ENCODE results near the gene TENT4B. TPM values are rescaled to one million over a fixed set of nuclear protein-coding genes. Genes with fewer than 3 reads are reported as not detected.

TENT4B gene
- total RNA-seq, 1 experiment from 2014 or later, result 16.9 TPM

DNA sequence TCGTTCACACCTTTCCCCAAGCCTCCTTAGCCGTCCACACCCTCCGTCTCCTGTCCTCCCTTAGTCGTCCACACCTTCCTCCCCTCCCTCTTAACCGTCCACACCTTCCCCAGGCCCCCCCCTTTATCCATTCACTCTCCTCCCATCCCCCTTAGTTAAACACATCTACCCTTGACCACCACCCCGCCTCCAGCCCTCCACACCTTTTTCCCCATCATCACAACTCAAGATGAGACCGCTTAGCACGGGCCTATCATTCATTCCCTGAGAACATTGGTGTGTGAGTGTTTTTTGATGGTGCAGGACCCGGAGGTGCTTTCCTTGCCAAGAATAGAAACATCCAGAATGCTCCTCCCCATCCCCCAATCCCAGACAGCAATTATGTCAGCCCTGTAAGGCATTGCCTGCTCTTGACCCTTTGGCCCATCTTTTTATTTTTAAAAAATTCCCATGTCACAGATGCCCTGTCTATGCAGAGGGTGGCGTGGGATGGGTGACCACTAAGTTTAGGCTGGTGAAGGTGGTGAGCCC is 1.4 kb downstream of the TENT4B start:
- peaks cover 15 to 25% of the 10 kb centered on the region in 2 experiments for H3K4me1 ChIP-seq (ENCODE audit: control insufficient read depth in 1 of 2, insufficient read depth in 2 of 2, low read length in 2 of 2)
- ATAC-seq (no peak), DNase-seq (ENCODE audit: low read depth, low spot score) (no peak)
- peak overlapping the region; percentile 66; the same call in 1 of the 2 replicates for H3K27ac ChIP-seq (ENCODE audit: low read depth, low read length)
- no peaks in the 10 kb centered on the region for H3K27me3 ChIP-seq (ENCODE audit: insufficient read depth, low read length)
- H3K79me2 ChIP-seq (ENCODE audit: insufficient read depth, low read length), result peaks cover 55% of the 10 kb centered on the region
- intact Hi-C loops (cut with micrococcal nuclease), result no loop called here
- TF ChIP-seq CEBPB (IDR thresholded peaks at IDR 0.05; ENCODE audit: low read depth), result no peak
- TF ChIP-seq ZFX (IDR thresholded peaks at IDR 0.05), result no peak
- peak overlapping the region; percentile 98 for H3K4me2 ChIP-seq (ENCODE audit: low read length)
- H3K4me3 ChIP-seq (replicated peaks in 1 of 2; ENCODE audit: low read depth in 1 of 2, low read length in 2 of 2), result peak overlapping the region; percentile 71 to 85
- ChIA-PET RAD21 (ENCODE audit: low non-redundant PET in 1 of 2, low total read pairs in 2 of 2, uncharacterized antibody in 2 of 2, unreplicated experiment in 2 of 2) (no interaction called here), CTCF (no interaction called here), POLR2A (no interaction called here)
- no TSS peak for BruUV-seq (replicated peaks)
- H3K9me2 ChIP-seq (ENCODE audit: insufficient read depth), result no peaks in the 10 kb centered on the region
- H3K9ac ChIP-seq (ENCODE audit: low read length), result peak overlapping the region; percentile 80
- H4K20me1 ChIP-seq (ENCODE audit: insufficient read depth), result no peaks in the 10 kb centered on the region
- H3K36me3 ChIP-seq (ENCODE audit: control insufficient read depth in 1 of 2, insufficient read depth in 2 of 2, low read length in 2 of 2), result no peaks in the 10 kb centered on the region; a peak in 1 of 4 replicates
- no peak overlapping the region for H2AFZ ChIP-seq (ENCODE audit: low read depth, low read length, poor library complexity, severe bottlenecking)
- no peaks in the 10 kb centered on the region for H3K9me3 ChIP-seq (ENCODE audit: control insufficient read depth in 1 of 2, insufficient read depth in 1 of 2, low read depth in 1 of 2, low read length in 2 of 2)

DNA sequence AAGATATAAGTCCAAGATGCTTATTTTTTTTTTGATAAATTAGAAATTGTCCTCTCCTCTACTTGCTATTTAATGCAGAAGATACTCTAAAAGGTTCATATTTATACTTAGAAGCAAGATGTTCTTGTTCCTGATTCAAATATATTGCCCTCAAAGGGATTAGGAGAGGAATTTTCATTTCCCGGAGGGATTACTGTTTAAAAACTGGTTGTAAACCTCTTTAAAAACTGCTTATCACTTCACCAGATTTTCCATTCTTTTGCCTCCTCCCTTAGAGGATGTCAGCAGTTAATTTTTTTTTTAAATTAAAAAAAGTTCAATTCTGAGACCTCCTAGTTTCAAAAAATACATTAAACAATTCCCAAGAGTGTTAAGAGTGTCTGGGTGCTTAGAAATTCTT is 2.8 kb downstream of the TENT4B start:
- no peaks in the 10 kb centered on the region for H4K20me1 ChIP-seq (ENCODE audit: insufficient read depth)
- RAD21 ChIA-PET (ENCODE audit: low non-redundant PET in 1 of 2, low total read pairs in 2 of 2, uncharacterized antibody in 2 of 2, unreplicated experiment in 2 of 2), result no interaction called here
- ATAC-seq, result no peak

More for the DNA sequence above, 2.8 kb downstream of the TENT4B start:
- POLR2A ChIA-PET, result no interaction called here
- no peak overlapping the region for H3K4me3 ChIP-seq (replicated peaks in 1 of 2; ENCODE audit: low read depth in 1 of 2, low read length in 2 of 2)
- no peaks in the 10 kb centered on the region for H3K27me3 ChIP-seq (ENCODE audit: insufficient read depth, low read length)
- no TSS peak for BruUV-seq (replicated peaks)
- no peaks in the 10 kb centered on the region for H3K9me3 ChIP-seq (ENCODE audit: control insufficient read depth in 1 of 2, insufficient read depth in 1 of 2, low read depth in 1 of 2, low read length in 2 of 2)
- H3K4me1 ChIP-seq (ENCODE audit: control insufficient read depth in 1 of 2, insufficient read depth in 2 of 2, low read length in 2 of 2), result peaks cover 15 to 25% of the 10 kb centered on the region in 2 experiments
- no peak overlapping the region for H2AFZ ChIP-seq (ENCODE audit: low read depth, low read length, poor library complexity, severe bottlenecking)
- no peak for DNase-seq (ENCODE audit: low read depth, low spot score)
- CTCF ChIA-PET, result no interaction called here
- peaks cover 68% of the 10 kb centered on the region for H3K79me2 ChIP-seq (ENCODE audit: insufficient read depth, low read length)
- no peaks in the 10 kb centered on the region; a peak in 1 of 4 replicates for H3K36me3 ChIP-seq (ENCODE audit: control insufficient read depth in 1 of 2, insufficient read depth in 2 of 2, low read length in 2 of 2)
- H3K27ac ChIP-seq (ENCODE audit: low read depth, low read length), result no peak overlapping the region
- H3K9me2 ChIP-seq (ENCODE audit: insufficient read depth), result no peaks in the 10 kb centered on the region
- no peak overlapping the region for H3K4me2 ChIP-seq (ENCODE audit: low read length)
- H3K9ac ChIP-seq (ENCODE audit: low read length), result no peak overlapping the region
- TF ChIP-seq EZH2phosphoT487 (IDR thresholded peaks at IDR 0.05; ENCODE audit: borderline replicate concordance) (no peak), POLR2AphosphoS5 (IDR thresholded peaks at IDR 0.05; ENCODE audit: low read depth, low read length) (no peak), EZH2 (IDR thresholded peaks at IDR 0.05) (no peak), EGR1 (IDR thresholded peaks at IDR 0.05; ENCODE audit: low read depth) (no peak), ZNF274 (IDR thresholded peaks at IDR 0.05; ENCODE audit: low read depth, low read length) (no peak), YY1 (IDR thresholded peaks at IDR 0.05; ENCODE audit: extremely low read depth, insufficient replicate concordance, low read depth, low read length) (no peak), FOSL1 (IDR thresholded peaks at IDR 0.05; ENCODE audit: low read depth) (no peak), CBX3 (IDR thresholded peaks at IDR 0.05; ENCODE audit: low read depth) (no peak), SIN3A (IDR thresholded peaks at IDR 0.05; ENCODE audit: low read depth) (no peak)
- TF ChIP-seq, protein P1, sequence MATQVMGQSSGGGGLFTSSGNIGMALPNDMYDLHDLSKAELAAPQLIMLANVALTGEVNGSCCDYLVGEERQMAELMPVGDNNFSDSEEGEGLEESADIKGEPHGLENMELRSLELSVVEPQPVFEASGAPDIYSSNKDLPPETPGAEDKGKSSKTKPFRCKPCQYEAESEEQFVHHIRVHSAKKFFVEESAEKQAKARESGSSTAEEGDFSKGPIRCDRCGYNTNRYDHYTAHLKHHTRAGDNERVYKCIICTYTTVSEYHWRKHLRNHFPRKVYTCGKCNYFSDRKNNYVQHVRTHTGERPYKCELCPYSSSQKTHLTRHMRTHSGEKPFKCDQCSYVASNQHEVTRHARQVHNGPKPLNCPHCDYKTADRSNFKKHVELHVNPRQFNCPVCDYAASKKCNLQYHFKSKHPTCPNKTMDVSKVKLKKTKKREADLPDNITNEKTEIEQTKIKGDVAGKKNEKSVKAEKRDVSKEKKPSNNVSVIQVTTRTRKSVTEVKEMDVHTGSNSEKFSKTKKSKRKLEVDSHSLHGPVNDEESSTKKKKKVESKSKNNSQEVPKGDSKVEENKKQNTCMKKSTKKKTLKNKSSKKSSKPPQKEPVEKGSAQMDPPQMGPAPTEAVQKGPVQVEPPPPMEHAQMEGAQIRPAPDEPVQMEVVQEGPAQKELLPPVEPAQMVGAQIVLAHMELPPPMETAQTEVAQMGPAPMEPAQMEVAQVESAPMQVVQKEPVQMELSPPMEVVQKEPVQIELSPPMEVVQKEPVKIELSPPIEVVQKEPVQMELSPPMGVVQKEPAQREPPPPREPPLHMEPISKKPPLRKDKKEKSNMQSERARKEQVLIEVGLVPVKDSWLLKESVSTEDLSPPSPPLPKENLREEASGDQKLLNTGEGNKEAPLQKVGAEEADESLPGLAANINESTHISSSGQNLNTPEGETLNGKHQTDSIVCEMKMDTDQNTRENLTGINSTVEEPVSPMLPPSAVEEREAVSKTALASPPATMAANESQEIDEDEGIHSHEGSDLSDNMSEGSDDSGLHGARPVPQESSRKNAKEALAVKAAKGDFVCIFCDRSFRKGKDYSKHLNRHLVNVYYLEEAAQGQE (IDR thresholded peaks at IDR 0.05; ENCODE audit: low read depth), result no peak
- TF ChIP-seq, protein P2, sequence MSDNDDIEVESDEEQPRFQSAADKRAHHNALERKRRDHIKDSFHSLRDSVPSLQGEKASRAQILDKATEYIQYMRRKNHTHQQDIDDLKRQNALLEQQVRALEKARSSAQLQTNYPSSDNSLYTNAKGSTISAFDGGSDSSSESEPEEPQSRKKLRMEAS (IDR thresholded peaks at IDR 0.05), result no peak
- TF ChIP-seq, protein P3, sequence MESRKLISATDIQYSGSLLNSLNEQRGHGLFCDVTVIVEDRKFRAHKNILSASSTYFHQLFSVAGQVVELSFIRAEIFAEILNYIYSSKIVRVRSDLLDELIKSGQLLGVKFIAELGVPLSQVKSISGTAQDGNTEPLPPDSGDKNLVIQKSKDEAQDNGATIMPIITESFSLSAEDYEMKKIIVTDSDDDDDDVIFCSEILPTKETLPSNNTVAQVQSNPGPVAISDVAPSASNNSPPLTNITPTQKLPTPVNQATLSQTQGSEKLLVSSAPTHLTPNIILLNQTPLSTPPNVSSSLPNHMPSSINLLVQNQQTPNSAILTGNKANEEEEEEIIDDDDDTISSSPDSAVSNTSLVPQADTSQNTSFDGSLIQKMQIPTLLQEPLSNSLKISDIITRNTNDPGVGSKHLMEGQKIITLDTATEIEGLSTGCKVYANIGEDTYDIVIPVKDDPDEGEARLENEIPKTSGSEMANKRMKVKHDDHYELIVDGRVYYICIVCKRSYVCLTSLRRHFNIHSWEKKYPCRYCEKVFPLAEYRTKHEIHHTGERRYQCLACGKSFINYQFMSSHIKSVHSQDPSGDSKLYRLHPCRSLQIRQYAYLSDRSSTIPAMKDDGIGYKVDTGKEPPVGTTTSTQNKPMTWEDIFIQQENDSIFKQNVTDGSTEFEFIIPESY (IDR thresholded peaks at IDR 0.05; ENCODE audit: extremely low read depth, insufficient replicate concordance, low read length), result no peak
- intact Hi-C loops (cut with micrococcal nuclease), result no loop called here

Data from HCT116 (cell line).